Kidney tubule cell (primary cell): ENCODE results near the gene HSPB8.

Experiments used
- DNase-seq: peaks from one replicate; pipeline ENCODE4 v3.0.0-alpha.2; 2018; ENCODE audit warnings: low spot score

Gene HSPB8

GRCh38 chr12:119171291-119171690, 7.4 kb upstream of the HSPB8 start:
- DNase-seq, result no peak

GRCh38 chr12:119171691-119172425, 6.9 kb upstream of the HSPB8 start:
- DNase-seq, result no peak

GRCh38 chr12:119175081-119175480, 3.6 kb upstream of the HSPB8 start:
- peak; percentile 28 for DNase-seq

GRCh38 chr12:119176267-119177055, 2.3 kb upstream of the HSPB8 start:
- peak; percentile 91 for DNase-seq

GRCh38 chr12:119177056-119177325, 1.7 kb upstream of the HSPB8 start:
- DNase-seq, result no peak

- DNase-seq, result no peak
Observed at GRCh38 chr12:119177724-119178380, 879 bp upstream of the HSPB8 start.

GRCh38 chr12:119179335-119180021, 747 bp downstream of the HSPB8 start:
- DNase-seq, result peak; percentile 94

- DNase-seq, result peak; percentile 60
Observed at GRCh38 chr12:119180380-119181040, 1.8 kb downstream of the HSPB8 start.

GRCh38 chr12:119181202-119181601, 2.5 kb downstream of the HSPB8 start:
- peak; percentile 25 for DNase-seq

GRCh38 chr12:119181944-119182343, 3.2 kb downstream of the HSPB8 start:
- peak; percentile 17 for DNase-seq

- peak; percentile 96 for DNase-seq
Observed at GRCh38 chr12:119182701-119183493, 4.2 kb downstream of the HSPB8 start.

GRCh38 chr12:119183942-119184695, 5.4 kb downstream of the HSPB8 start:
- peak; percentile 14 for DNase-seq

GRCh38 chr12:119195256-119195655, 16.5 kb downstream of the HSPB8 start:
- DNase-seq, result no peak

- no peak for DNase-seq
Observed at GRCh38 chr12:119198440-119198839, 19.7 kb downstream of the HSPB8 start.

- DNase-seq, result no peak
Observed at GRCh38 chr12:119200601-119201000, 21.9 kb downstream of the HSPB8 start.

- DNase-seq, result no peak
Observed at GRCh38 chr12:119201789-119202543, 23.2 kb downstream of the HSPB8 start.

- DNase-seq, result no peak
Observed at GRCh38 chr12:119202544-119202943, 23.8 kb downstream of the HSPB8 start.

GRCh38 chr12:119204131-119204530, 25.4 kb downstream of the HSPB8 start:
- DNase-seq, result no peak

GRCh38 chr12:119204671-119205285, 26.0 kb downstream of the HSPB8 start:
- DNase-seq, result no peak
